ENCODE measurements around the gene PITPNB. TPM values are rescaled to one million over a fixed set of nuclear protein-coding genes. Genes with fewer than 3 reads are reported as not detected.

Gene PITPNB
- total RNA-seq (2014; rRNA removed; shearing (Covaris generic)) (56.0 and 56.7 TPM in 2 replicates), polyA plus RNA-seq (2016; fragmentation: Nextera tagmentation; extraction: Ambion mirVana) (39.2 and 50.9 TPM in 2 replicates)
- long read RNA-seq, partial matches to known transcripts = 2 of 20 reads
- long read RNA-seq, other reads (novel, unspliced or antisense) = 18 of 20 reads

DNA sequence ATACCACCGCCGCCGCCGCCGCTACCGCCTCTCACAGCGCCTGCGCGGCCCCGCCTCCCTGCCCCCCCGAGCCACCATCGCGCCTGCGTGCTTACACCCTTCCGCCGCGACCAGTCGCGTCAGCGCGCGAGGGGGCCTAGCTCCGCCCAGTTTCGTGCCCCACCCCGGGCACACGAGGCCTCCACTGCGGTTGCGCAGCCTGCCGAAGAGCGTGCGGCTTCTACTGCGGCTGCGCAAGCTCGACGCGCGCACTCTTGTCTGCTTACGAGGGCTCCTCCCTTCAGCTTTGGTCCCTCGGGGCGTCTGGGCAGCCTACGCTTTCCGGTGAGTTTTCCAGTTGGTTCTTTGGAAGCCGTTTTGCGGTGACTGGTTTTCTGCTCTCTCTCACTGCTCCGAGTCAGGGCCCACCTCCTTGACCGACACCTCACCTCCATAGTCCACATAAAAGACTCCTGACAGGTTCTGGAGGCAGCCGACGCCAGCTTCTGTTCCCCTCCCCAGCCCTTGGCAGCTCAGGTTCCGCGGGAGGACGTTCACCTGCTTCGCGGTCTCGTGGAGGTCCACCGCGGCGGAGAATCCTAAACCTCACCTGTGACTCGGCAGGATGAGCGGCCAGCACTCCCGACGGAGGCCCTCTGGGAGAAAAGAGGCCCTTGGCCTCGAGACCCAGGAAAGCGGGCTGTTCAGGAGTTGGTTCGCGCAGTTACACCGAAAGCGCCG, at the start of gene PITPNB:
TSS of gene PITPNB (minus strand) at position 35 of the 720 bp plus-strand sequence. CDS start 65 bp downstream, outside the sequence.
- Mint-ChIP-seq H3K9me3 (no peaks in the 10 kb centered on the region; the same call in 2 of the 3 replicates), H3K36me3 (ENCODE audit: low read depth) (peaks cover 18% of the 10 kb centered on the region), H3K27ac (peak within 1 kb of the TSS; percentile 98), H3K4me1 (peaks cover 28% of the 10 kb centered on the region), H3K27me3 (ENCODE audit: insufficient read depth, low read depth, poor library complexity) (peaks cover 12% of the 10 kb centered on the region), H3K4me3 (peak within 1 kb of the TSS; percentile 98)
- no peaks in the 10 kb centered on the region for H3K36me3 ChIP-seq (ENCODE audit: insufficient read depth)
- DNase-seq (ENCODE audit: low spot score) = peak; percentile 98
- H3K4me3 ChIP-seq = peak within 1 kb of the TSS; percentile 94
- H2AFZ ChIP-seq = peak within 1 kb of the TSS; percentile 96
- ATAC-seq = peak; percentile 86
- H3K9me2 ChIP-seq (ENCODE audit: insufficient read depth) = no peaks in the 10 kb centered on the region
- peaks cover 73% of the 10 kb centered on the region for H3K79me2 ChIP-seq (replicated peaks; ENCODE audit: insufficient read depth)
- TF ChIP-seq POLR2AphosphoS5 (IDR thresholded peaks at IDR 0.05; ENCODE audit: low read depth) (peak; percentile 88), ZNF114 (CRISPR knock-in tag; IDR thresholded peaks at IDR 0.05) (no peak), EZH2 (IDR thresholded peaks at IDR 0.05; ENCODE audit: low read depth, unreplicated experiment) (no peak), CREB1 (CRISPR knock-in tag; IDR thresholded peaks at IDR 0.05; ENCODE audit: low read depth) (peak; percentile 91), NANOG (IDR thresholded peaks at IDR 0.05; ENCODE audit: borderline replicate concordance) (no peak), JUNB (IDR thresholded peaks at IDR 0.05; ENCODE audit: unreplicated experiment) (no peak), STAT1 (IDR thresholded peaks at IDR 0.05; ENCODE audit: unreplicated experiment) (no peak)
- TF ChIP-seq, protein P1, sequence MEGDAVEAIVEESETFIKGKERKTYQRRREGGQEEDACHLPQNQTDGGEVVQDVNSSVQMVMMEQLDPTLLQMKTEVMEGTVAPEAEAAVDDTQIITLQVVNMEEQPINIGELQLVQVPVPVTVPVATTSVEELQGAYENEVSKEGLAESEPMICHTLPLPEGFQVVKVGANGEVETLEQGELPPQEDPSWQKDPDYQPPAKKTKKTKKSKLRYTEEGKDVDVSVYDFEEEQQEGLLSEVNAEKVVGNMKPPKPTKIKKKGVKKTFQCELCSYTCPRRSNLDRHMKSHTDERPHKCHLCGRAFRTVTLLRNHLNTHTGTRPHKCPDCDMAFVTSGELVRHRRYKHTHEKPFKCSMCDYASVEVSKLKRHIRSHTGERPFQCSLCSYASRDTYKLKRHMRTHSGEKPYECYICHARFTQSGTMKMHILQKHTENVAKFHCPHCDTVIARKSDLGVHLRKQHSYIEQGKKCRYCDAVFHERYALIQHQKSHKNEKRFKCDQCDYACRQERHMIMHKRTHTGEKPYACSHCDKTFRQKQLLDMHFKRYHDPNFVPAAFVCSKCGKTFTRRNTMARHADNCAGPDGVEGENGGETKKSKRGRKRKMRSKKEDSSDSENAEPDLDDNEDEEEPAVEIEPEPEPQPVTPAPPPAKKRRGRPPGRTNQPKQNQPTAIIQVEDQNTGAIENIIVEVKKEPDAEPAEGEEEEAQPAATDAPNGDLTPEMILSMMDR (conservative IDR thresholded peaks at IDR 0.05; ENCODE audit: low read depth in 2 of 2) = no peak
- TF ChIP-seq, protein P2, sequence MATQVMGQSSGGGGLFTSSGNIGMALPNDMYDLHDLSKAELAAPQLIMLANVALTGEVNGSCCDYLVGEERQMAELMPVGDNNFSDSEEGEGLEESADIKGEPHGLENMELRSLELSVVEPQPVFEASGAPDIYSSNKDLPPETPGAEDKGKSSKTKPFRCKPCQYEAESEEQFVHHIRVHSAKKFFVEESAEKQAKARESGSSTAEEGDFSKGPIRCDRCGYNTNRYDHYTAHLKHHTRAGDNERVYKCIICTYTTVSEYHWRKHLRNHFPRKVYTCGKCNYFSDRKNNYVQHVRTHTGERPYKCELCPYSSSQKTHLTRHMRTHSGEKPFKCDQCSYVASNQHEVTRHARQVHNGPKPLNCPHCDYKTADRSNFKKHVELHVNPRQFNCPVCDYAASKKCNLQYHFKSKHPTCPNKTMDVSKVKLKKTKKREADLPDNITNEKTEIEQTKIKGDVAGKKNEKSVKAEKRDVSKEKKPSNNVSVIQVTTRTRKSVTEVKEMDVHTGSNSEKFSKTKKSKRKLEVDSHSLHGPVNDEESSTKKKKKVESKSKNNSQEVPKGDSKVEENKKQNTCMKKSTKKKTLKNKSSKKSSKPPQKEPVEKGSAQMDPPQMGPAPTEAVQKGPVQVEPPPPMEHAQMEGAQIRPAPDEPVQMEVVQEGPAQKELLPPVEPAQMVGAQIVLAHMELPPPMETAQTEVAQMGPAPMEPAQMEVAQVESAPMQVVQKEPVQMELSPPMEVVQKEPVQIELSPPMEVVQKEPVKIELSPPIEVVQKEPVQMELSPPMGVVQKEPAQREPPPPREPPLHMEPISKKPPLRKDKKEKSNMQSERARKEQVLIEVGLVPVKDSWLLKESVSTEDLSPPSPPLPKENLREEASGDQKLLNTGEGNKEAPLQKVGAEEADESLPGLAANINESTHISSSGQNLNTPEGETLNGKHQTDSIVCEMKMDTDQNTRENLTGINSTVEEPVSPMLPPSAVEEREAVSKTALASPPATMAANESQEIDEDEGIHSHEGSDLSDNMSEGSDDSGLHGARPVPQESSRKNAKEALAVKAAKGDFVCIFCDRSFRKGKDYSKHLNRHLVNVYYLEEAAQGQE (IDR thresholded peaks at IDR 0.05; ENCODE audit: unreplicated experiment) = no peak
- TF ChIP-seq, protein P3, sequence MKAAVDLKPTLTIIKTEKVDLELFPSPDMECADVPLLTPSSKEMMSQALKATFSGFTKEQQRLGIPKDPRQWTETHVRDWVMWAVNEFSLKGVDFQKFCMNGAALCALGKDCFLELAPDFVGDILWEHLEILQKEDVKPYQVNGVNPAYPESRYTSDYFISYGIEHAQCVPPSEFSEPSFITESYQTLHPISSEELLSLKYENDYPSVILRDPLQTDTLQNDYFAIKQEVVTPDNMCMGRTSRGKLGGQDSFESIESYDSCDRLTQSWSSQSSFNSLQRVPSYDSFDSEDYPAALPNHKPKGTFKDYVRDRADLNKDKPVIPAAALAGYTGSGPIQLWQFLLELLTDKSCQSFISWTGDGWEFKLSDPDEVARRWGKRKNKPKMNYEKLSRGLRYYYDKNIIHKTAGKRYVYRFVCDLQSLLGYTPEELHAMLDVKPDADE (IDR thresholded peaks at IDR 0.05) = peak; percentile 47; the same call in 1 of the 2 replicates
- TF ChIP-seq, protein P4, sequence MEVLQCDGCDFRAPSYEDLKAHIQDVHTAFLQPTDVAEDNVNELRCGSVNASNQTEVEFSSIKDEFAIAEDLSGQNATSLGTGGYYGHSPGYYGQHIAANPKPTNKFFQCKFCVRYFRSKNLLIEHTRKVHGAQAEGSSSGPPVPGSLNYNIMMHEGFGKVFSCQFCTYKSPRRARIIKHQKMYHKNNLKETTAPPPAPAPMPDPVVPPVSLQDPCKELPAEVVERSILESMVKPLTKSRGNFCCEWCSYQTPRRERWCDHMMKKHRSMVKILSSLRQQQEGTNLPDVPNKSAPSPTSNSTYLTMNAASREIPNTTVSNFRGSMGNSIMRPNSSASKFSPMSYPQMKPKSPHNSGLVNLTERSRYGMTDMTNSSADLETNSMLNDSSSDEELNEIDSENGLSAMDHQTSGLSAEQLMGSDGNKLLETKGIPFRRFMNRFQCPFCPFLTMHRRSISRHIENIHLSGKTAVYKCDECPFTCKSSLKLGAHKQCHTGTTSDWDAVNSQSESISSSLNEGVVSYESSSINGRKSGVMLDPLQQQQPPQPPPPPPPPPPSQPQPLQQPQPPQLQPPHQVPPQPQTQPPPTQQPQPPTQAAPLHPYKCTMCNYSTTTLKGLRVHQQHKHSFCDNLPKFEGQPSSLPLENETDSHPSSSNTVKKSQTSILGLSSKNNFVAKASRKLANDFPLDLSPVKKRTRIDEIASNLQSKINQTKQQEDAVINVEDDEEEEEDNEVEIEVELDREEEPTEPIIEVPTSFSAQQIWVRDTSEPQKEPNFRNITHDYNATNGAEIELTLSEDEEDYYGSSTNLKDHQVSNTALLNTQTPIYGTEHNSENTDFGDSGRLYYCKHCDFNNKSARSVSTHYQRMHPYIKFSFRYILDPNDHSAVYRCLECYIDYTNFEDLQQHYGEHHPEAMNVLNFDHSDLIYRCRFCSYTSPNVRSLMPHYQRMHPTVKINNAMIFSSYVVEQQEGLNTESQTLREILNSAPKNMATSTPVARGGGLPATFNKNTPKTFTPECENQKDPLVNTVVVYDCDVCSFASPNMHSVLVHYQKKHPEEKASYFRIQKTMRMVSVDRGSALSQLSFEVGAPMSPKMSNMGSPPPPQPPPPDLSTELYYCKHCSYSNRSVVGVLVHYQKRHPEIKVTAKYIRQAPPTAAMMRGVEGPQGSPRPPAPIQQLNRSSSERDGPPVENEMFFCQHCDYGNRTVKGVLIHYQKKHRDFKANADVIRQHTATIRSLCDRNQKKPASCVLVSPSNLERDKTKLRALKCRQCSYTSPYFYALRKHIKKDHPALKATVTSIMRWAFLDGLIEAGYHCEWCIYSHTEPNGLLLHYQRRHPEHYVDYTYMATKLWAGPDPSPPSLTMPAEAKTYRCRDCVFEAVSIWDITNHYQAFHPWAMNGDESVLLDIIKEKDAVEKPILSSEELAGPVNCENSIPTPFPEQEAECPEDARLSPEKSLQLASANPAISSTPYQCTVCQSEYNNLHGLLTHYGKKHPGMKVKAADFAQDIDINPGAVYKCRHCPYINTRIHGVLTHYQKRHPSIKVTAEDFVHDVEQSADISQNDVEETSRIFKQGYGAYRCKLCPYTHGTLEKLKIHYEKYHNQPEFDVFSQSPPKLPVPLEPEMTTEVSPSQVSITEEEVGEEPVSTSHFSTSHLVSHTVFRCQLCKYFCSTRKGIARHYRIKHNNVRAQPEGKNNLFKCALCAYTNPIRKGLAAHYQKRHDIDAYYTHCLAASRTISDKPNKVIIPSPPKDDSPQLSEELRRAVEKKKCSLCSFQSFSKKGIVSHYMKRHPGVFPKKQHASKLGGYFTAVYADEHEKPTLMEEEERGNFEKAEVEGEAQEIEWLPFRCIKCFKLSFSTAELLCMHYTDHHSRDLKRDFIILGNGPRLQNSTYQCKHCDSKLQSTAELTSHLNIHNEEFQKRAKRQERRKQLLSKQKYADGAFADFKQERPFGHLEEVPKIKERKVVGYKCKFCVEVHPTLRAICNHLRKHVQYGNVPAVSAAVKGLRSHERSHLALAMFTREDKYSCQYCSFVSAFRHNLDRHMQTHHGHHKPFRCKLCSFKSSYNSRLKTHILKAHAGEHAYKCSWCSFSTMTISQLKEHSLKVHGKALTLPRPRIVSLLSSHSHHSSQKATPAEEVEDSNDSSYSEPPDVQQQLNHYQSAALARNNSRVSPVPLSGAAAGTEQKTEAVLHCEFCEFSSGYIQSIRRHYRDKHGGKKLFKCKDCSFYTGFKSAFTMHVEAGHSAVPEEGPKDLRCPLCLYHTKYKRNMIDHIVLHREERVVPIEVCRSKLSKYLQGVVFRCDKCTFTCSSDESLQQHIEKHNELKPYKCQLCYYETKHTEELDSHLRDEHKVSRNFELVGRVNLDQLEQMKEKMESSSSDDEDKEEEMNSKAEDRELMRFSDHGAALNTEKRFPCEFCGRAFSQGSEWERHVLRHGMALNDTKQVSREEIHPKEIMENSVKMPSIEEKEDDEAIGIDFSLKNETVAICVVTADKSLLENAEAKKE (CRISPR knock-in tag; IDR thresholded peaks at IDR 0.05) = no peak
- H3K27ac ChIP-seq (ENCODE audit: low read depth) = peak within 1 kb of the TSS; percentile 93
- H3K4me1 ChIP-seq (ENCODE audit: insufficient read depth) = peaks cover 34% of the 10 kb centered on the region
- peaks cover 10% of the 10 kb centered on the region for H3F3A ChIP-seq (replicated peaks; ENCODE audit: low read depth)
- peaks cover 38% of the 10 kb centered on the region for H4K20me1 ChIP-seq (replicated peaks; ENCODE audit: insufficient read depth)
- peak within 1 kb of the TSS; percentile 96 for H3K4me2 ChIP-seq
- no peaks in the 10 kb centered on the region for H3K27me3 ChIP-seq (ENCODE audit: insufficient read depth)
